DOHH2 (cell line): Measurements from ENCODE around the gene LRAT.
"Not testable (repeated sequence)": the region's sequence is repeated elsewhere in the genome, so short reads cannot be mapped to it uniquely, and the experiment has no call there.

Source experiments
- H3F3A ChIP-seq: fragments of 200-600 bp; sonication (generic), shearing (Covaris generic); 2 replicates; pipeline ENCODE4 v1.6.0; 2016; ENCODE audit warnings: antibody characterized with exemption, mild to moderate bottlenecking; ENCODE audit not compliant: control insufficient read depth, insufficient read depth
- H3K27ac ChIP-seq: fragments of 200-600 bp; sonication (generic); 2 replicates; pipeline ENCODE4 v1.5.1; 2014; ENCODE audit warnings: low read depth, mild to moderate bottlenecking, low read length, moderate library complexity
- H3K27me3 ChIP-seq: fragments of 200-600 bp; sonication (generic); 2 replicates; pipeline ENCODE4 v1.6.1; 2014; ENCODE audit warnings: mild to moderate bottlenecking, low read length, mixed read lengths; ENCODE audit not compliant: control insufficient read depth
- H3K36me3 ChIP-seq: fragments of 200-600 bp; sonication (generic); 2 replicates; pipeline ENCODE4 v1.6.1; 2014; ENCODE audit warnings: mild to moderate bottlenecking, low read length, moderate library complexity, mixed read lengths; ENCODE audit not compliant: control insufficient read depth
- H3K4me1 ChIP-seq: fragments of 200-600 bp; sonication (generic); 2 replicates; pipeline ENCODE4 v1.6.1; 2014; ENCODE audit warnings: mild to moderate bottlenecking, low read length, mixed read lengths; ENCODE audit not compliant: control insufficient read depth
- H3K4me2 ChIP-seq: fragments of 200-600 bp; sonication (generic); 2 replicates; pipeline ENCODE4 v1.6.0; 2014; ENCODE audit warnings: mild to moderate bottlenecking, low read length, moderate library complexity
- H3K4me3 ChIP-seq: fragments of 200-600 bp; sonication (generic); 2 replicates; pipeline ENCODE4 v1.5.1; 2014; ENCODE audit warnings: mild to moderate bottlenecking, low read length, mixed read lengths
- H3K79me2 ChIP-seq: fragments of 200-600 bp; sonication (generic); 2 replicates; pipeline ENCODE4 v1.6.1; 2014; ENCODE audit warnings: mild to moderate bottlenecking, low read length, mixed read lengths; ENCODE audit not compliant: control insufficient read depth
- H3K9me2 ChIP-seq: fragments of 200-600 bp; sonication (generic); replicated peaks from 2 replicates; pipeline ENCODE4 v1.6.1; 2014; ENCODE audit warnings: mild to moderate bottlenecking, low read length, mixed read lengths; ENCODE audit not compliant: control insufficient read depth
- H3K9me3 ChIP-seq: fragments of 200-600 bp; sonication (generic); 2 replicates; pipeline ENCODE4 v1.6.1; 2014; ENCODE audit warnings: antibody characterized with exemption, low read length, mixed read lengths; ENCODE audit not compliant: control insufficient read depth, insufficient read depth
- H4K20me1 ChIP-seq: fragments of 200-600 bp; sonication (generic); 2 replicates; pipeline ENCODE4 v1.6.0; 2014; ENCODE audit warnings: low read depth, mild to moderate bottlenecking, antibody characterized with exemption, low read length, moderate library complexity; ENCODE audit not compliant: control insufficient read depth, insufficient read depth
- EZH2phosphoT487 ChIP-seq: fragments of 200-600 bp; sonication (generic); IDR thresholded peaks from 2 replicates; pipeline ENCODE4 v1.6.1; 2017; ENCODE audit warnings: borderline replicate concordance, mild to moderate bottlenecking, antibody characterized with exemption, low read length, moderate library complexity, mixed read lengths
- TF ChIP-seq, protein P1 (sequence below): fragments of 200-600 bp; sonication (generic); IDR thresholded peaks from one replicate; pipeline ENCODE4 v1.5.1; 2014; ENCODE audit warnings: antibody characterized with exemption, mild to moderate bottlenecking, low read depth, low read length; ENCODE audit not compliant: poor library complexity, severe bottlenecking

Gene LRAT

DNA sequence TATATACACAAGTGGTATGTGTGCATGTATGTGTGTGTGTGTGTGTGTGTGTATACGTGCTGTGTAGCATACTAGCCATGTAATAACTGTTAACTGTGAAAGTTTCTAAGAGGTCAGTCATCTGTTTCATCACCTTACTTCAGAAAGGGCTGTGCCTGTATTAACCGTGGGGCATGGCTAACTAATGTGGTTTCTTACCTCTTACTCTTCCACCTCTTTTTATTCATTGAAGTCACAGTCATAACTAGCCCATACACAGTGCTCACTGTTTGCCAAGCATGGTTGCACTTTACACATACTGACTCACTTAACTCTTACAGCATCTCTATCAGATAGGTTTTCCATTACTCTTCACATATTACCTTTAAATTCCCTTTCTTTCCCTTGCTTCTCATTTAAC is 23.7 kb upstream of the LRAT start:
- TF ChIP-seq, protein P1, sequence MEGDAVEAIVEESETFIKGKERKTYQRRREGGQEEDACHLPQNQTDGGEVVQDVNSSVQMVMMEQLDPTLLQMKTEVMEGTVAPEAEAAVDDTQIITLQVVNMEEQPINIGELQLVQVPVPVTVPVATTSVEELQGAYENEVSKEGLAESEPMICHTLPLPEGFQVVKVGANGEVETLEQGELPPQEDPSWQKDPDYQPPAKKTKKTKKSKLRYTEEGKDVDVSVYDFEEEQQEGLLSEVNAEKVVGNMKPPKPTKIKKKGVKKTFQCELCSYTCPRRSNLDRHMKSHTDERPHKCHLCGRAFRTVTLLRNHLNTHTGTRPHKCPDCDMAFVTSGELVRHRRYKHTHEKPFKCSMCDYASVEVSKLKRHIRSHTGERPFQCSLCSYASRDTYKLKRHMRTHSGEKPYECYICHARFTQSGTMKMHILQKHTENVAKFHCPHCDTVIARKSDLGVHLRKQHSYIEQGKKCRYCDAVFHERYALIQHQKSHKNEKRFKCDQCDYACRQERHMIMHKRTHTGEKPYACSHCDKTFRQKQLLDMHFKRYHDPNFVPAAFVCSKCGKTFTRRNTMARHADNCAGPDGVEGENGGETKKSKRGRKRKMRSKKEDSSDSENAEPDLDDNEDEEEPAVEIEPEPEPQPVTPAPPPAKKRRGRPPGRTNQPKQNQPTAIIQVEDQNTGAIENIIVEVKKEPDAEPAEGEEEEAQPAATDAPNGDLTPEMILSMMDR = no peak
- Histone ChIP-seq H3K79me2 (no peaks in the 10 kb centered on the region), H4K20me1 (no peaks in the 10 kb centered on the region), H3F3A (no peaks in the 10 kb centered on the region), H3K9me3 (no peaks in the 10 kb centered on the region), H3K36me3 (no peaks in the 10 kb centered on the region), H3K4me3 (no peak overlapping the region), H3K9me2 (no peaks in the 10 kb centered on the region), H3K27me3 (no peaks in the 10 kb centered on the region), H3K4me1 (no peaks in the 10 kb centered on the region), H3K4me2 (no peak overlapping the region), H3K27ac (no peak overlapping the region)

DNA sequence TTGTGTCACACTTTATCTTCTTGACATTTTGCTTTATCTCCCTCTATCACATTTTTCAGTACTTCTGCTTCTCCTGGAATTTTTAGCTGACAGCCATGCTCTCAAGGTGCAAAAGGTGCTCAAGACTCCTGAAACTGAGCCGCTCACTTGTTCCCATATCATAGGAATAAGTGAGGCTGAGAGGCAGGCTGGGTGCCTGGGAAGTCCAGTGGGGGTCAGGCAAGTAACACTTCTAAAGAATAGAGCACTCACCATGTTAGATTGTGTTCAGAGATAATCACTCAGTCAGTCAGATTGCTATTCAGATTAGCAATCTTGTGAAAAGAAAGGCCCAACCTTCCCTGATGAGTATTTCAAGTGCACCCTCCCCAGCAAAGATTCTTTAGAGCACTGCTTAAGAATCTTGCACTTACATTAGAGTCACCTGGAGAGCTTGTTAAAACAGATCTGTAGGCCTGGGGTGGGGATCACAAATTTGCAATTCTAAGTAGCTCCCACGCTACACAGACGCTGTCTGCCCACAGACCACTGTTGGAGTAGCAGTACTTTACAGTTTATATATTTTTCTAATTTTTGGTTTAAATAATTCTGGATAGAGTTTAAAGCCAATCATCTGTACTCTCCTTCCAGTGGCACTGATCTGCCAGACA is 23.1 kb upstream of the LRAT start:
- no peaks in the 10 kb centered on the region for H3F3A ChIP-seq
- H3K4me1 ChIP-seq = no peaks in the 10 kb centered on the region
- no peak overlapping the region for H3K4me2 ChIP-seq
- H3K27me3 ChIP-seq = no peaks in the 10 kb centered on the region
- H3K9me2 ChIP-seq = no peaks in the 10 kb centered on the region
- no peaks in the 10 kb centered on the region for H3K9me3 ChIP-seq
- H3K79me2 ChIP-seq = no peaks in the 10 kb centered on the region
- TF ChIP-seq, protein P1 = no peak
- no peak for TF ChIP-seq EZH2phosphoT487
- H3K36me3 ChIP-seq = no peaks in the 10 kb centered on the region
- no peaks in the 10 kb centered on the region for H4K20me1 ChIP-seq
- no peak overlapping the region for H3K4me3 ChIP-seq
- H3K27ac ChIP-seq = no peak overlapping the region

DNA sequence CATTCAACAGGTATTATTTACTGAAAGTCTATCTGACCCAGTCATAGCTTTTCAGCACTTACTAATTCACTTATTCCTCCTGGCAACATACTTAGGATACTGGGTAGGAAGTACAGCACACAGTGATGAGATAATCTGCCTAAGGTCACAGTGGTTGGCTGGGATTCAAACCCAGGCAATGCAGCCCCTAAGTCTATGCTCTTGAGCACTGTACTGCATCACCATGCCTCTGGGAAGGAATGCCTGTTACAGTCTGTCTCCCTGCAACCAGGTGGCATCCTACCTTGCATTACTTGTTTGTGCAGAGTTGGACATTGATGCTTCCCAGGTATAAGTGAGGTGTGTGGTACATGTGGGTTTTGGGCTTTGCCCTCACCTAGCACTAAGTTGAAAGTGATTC is 21.5 kb upstream of the LRAT start:
- H3K79me2 ChIP-seq = no peaks in the 10 kb centered on the region
- no peak overlapping the region for H3K4me2 ChIP-seq
- no peak overlapping the region for H3K27ac ChIP-seq
- no peaks in the 10 kb centered on the region for H4K20me1 ChIP-seq
- no peaks in the 10 kb centered on the region for H3F3A ChIP-seq
- TF ChIP-seq EZH2phosphoT487 = no peak
- TF ChIP-seq, protein P1 = no peak
- H3K4me3 ChIP-seq = no peak overlapping the region
- H3K4me1 ChIP-seq = no peaks in the 10 kb centered on the region
- no peaks in the 10 kb centered on the region for H3K9me2 ChIP-seq
- H3K27me3 ChIP-seq = no peaks in the 10 kb centered on the region
- H3K36me3 ChIP-seq = no peaks in the 10 kb centered on the region
- H3K9me3 ChIP-seq = no peaks in the 10 kb centered on the region

DNA sequence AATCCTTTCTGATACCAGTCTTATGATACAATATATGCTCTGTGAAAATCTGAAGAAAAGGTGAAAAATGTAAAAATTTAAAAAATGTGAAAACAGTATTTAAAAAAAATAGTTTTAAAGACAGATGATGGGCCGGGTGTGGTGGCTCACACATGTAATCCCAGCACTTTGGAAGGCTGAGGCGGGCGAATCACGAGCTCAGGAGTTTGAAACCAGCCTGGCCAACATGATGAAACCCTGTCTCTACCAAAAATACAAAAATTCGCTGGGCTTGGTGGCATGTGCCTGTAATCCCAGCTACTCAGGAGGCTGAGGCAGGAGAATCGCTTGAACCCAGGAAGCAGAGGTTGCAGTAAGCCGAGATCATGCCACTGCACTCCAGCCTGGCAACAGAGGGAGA is 20.2 kb upstream of the LRAT start:
- H3K4me2 ChIP-seq, H3K4me1 ChIP-seq: not testable (repeated sequence)

More for the DNA sequence above, 20.2 kb upstream of the LRAT start:
- not testable (repeated sequence) for H3K4me3 ChIP-seq, H3K27me3 ChIP-seq, H4K20me1 ChIP-seq, H3K27ac ChIP-seq, H3K9me2 ChIP-seq, H3K79me2 ChIP-seq, H3K36me3 ChIP-seq, H3F3A ChIP-seq, H3K9me3 ChIP-seq
